DOHH2 (cell line): ENCODE measurements around the gene TRAFD1.

ENCODE experiments used
- H3F3A ChIP-seq: fragments of 200-600 bp; sonication (generic), shearing (Covaris generic); 2 replicates; pipeline ENCODE4 v1.6.0; 2016; ENCODE audit warnings: antibody characterized with exemption, mild to moderate bottlenecking; ENCODE audit not compliant: control insufficient read depth, insufficient read depth
- H3K27ac ChIP-seq: fragments of 200-600 bp; sonication (generic); 2 replicates; pipeline ENCODE4 v1.5.1; 2014; ENCODE audit warnings: low read depth, mild to moderate bottlenecking, low read length, moderate library complexity
- H3K27me3 ChIP-seq: fragments of 200-600 bp; sonication (generic); 2 replicates; pipeline ENCODE4 v1.6.1; 2014; ENCODE audit warnings: mild to moderate bottlenecking, low read length, mixed read lengths; ENCODE audit not compliant: control insufficient read depth
- H3K36me3 ChIP-seq: fragments of 200-600 bp; sonication (generic); 2 replicates; pipeline ENCODE4 v1.6.1; 2014; ENCODE audit warnings: mild to moderate bottlenecking, low read length, moderate library complexity, mixed read lengths; ENCODE audit not compliant: control insufficient read depth
- H3K4me1 ChIP-seq: fragments of 200-600 bp; sonication (generic); 2 replicates; pipeline ENCODE4 v1.6.1; 2014; ENCODE audit warnings: mild to moderate bottlenecking, low read length, mixed read lengths; ENCODE audit not compliant: control insufficient read depth
- H3K4me2 ChIP-seq: fragments of 200-600 bp; sonication (generic); 2 replicates; pipeline ENCODE4 v1.6.0; 2014; ENCODE audit warnings: mild to moderate bottlenecking, low read length, moderate library complexity
- H3K4me3 ChIP-seq: fragments of 200-600 bp; sonication (generic); 2 replicates; pipeline ENCODE4 v1.5.1; 2014; ENCODE audit warnings: mild to moderate bottlenecking, low read length, mixed read lengths
- H3K79me2 ChIP-seq: fragments of 200-600 bp; sonication (generic); 2 replicates; pipeline ENCODE4 v1.6.1; 2014; ENCODE audit warnings: mild to moderate bottlenecking, low read length, mixed read lengths; ENCODE audit not compliant: control insufficient read depth
- H3K9me2 ChIP-seq: fragments of 200-600 bp; sonication (generic); replicated peaks from 2 replicates; pipeline ENCODE4 v1.6.1; 2014; ENCODE audit warnings: mild to moderate bottlenecking, low read length, mixed read lengths; ENCODE audit not compliant: control insufficient read depth
- H3K9me3 ChIP-seq: fragments of 200-600 bp; sonication (generic); 2 replicates; pipeline ENCODE4 v1.6.1; 2014; ENCODE audit warnings: antibody characterized with exemption, low read length, mixed read lengths; ENCODE audit not compliant: control insufficient read depth, insufficient read depth
- H4K20me1 ChIP-seq: fragments of 200-600 bp; sonication (generic); 2 replicates; pipeline ENCODE4 v1.6.0; 2014; ENCODE audit warnings: low read depth, mild to moderate bottlenecking, antibody characterized with exemption, low read length, moderate library complexity; ENCODE audit not compliant: control insufficient read depth, insufficient read depth
- CTCF ChIP-seq: fragments of 200-600 bp; sonication (generic); IDR thresholded peaks from one replicate; pipeline ENCODE4 v1.5.1; 2014; ENCODE audit warnings: antibody characterized with exemption, mild to moderate bottlenecking, low read depth, low read length; ENCODE audit not compliant: poor library complexity, severe bottlenecking
- EZH2phosphoT487 ChIP-seq: fragments of 200-600 bp; sonication (generic); IDR thresholded peaks from 2 replicates; pipeline ENCODE4 v1.6.1; 2017; ENCODE audit warnings: borderline replicate concordance, mild to moderate bottlenecking, antibody characterized with exemption, low read length, moderate library complexity, mixed read lengths

TRAFD1 gene

GRCh38 chr12:112182499-112182898 lies 57.1 kb downstream of the TRAFD1 start:
- no peaks in the 10 kb centered on the region for H3K4me1 ChIP-seq
- H3K27me3 ChIP-seq: no peaks in the 10 kb centered on the region
- H3K79me2 ChIP-seq: no peaks in the 10 kb centered on the region
- TF ChIP-seq EZH2phosphoT487: no peak
- no peak overlapping the region for H3K27ac ChIP-seq
- no peak overlapping the region for H3K4me2 ChIP-seq
- H3K36me3 ChIP-seq: peaks cover 22% of the 10 kb centered on the region
- no peak overlapping the region for H3K4me3 ChIP-seq
- H3K9me2 ChIP-seq: no peaks in the 10 kb centered on the region
- no peaks in the 10 kb centered on the region for H4K20me1 ChIP-seq
- no peaks in the 10 kb centered on the region for H3F3A ChIP-seq
- H3K9me3 ChIP-seq: no peaks in the 10 kb centered on the region

- Histone ChIP-seq H3K27ac (no peak overlapping the region), H3K36me3 (peaks cover 22% of the 10 kb centered on the region), H3F3A (no peaks in the 10 kb centered on the region), H3K27me3 (no peaks in the 10 kb centered on the region), H3K9me2 (no peaks in the 10 kb centered on the region), H4K20me1 (no peaks in the 10 kb centered on the region), H3K4me2 (no peak overlapping the region), H3K4me1 (no peaks in the 10 kb centered on the region), H3K9me3 (no peaks in the 10 kb centered on the region), H3K4me3 (no peak overlapping the region), H3K79me2 (no peaks in the 10 kb centered on the region)
- TF ChIP-seq CTCF (no peak), EZH2phosphoT487 (no peak)
Measured at GRCh38 chr12:112183141-112184021, 58.0 kb downstream of the TRAFD1 start.

GRCh38 chr12:112184056-112184887 lies 58.9 kb downstream of the TRAFD1 start:
- Histone ChIP-seq H4K20me1 (no peaks in the 10 kb centered on the region), H3K9me3 (no peaks in the 10 kb centered on the region), H3K27me3 (no peaks in the 10 kb centered on the region), H3K79me2 (no peaks in the 10 kb centered on the region), H3K27ac (no peak overlapping the region), H3K9me2 (no peaks in the 10 kb centered on the region), H3K4me1 (no peaks in the 10 kb centered on the region), H3K4me3 (no peak overlapping the region), H3K36me3 (peaks cover 16% of the 10 kb centered on the region), H3K4me2 (no peak overlapping the region), H3F3A (no peaks in the 10 kb centered on the region)
- TF ChIP-seq EZH2phosphoT487 (no peak), CTCF (no peak)
